Activated T-helper 9 cell treated with anti-CD3 and anti-CD28 coated beads, Interleukin-2, amount 50 U/mL, for 16 hours (primary cell): ENCODE results near the gene PYROXD2.

Source experiments
- DNase-seq: peaks from one replicate; pipeline ENCODE4 v3.0.0-alpha.2; 2020; ENCODE audit warnings: low read depth

The PYROXD2 gene

DNA sequence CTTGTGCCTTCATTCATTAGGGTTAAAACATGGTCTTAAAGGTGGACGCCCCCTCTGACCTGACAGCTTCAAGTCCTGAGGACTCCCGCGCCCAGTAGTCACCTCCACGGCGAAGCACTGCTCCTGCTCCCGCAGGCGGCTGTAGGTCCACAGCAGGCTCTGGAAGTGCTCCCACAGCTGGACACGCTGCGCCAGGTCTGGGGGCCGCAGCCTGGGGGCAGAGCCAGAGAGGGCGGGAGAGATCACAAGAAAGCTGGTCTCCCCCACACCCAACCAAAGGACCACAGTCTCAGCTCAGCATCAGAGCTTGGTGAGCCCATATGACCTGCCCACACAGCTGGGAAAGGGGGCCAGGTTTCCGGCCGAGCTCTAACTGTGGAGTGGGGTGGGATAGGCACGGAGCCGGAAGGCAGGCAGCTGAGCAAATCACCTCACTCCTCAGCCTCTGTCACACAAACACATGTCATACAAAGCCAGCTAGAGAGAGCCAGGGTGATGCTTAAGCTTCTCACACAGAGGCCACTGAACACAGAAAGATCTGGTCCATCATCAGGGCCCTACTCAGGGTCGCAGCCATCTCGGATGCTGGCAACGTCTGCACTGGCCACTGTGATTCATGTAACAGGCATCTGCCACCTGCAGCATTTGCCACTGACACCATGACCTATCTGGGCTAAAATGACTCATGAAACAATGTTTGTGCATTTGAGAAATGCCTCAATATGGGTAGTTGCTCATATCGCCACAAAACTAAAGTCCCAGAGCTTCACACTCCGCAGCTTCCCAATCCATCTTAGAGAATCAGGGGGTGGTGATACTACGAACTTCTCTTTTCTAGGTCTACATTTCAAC is 19.1 kb upstream of the PYROXD2 start:
- no peak for DNase-seq

GRCh38 chr10:98433371-98433770 is 18.4 kb upstream of the PYROXD2 start:
- no peak for DNase-seq

GRCh38 chr10:98432330-98432729 is 17.3 kb upstream of the PYROXD2 start:
- no peak for DNase-seq

DNA sequence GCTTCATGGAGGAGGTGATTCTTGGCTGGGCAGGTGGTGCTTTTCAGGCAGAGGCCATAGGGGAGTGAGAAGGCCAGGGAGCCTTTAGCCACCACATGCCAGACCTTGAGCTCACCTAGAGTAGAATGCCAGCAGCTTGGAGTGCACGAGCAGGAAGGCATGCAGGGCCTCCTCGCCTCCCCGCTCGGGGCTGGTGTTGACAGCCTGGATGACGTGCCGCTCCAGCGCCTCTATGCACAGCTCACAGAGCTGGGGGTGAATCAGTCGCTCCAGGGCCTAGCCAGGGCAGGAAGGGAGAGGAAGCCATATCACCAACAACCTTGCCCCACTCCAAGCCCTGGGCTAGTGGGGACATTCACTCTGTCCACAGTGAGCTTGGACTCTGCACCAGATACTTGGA is 16.0 kb upstream of the PYROXD2 start:
- no peak for DNase-seq

- DNase-seq, result no peak
Measured at GRCh38 chr10:98430427-98430826, 15.4 kb upstream of the PYROXD2 start.

DNA sequence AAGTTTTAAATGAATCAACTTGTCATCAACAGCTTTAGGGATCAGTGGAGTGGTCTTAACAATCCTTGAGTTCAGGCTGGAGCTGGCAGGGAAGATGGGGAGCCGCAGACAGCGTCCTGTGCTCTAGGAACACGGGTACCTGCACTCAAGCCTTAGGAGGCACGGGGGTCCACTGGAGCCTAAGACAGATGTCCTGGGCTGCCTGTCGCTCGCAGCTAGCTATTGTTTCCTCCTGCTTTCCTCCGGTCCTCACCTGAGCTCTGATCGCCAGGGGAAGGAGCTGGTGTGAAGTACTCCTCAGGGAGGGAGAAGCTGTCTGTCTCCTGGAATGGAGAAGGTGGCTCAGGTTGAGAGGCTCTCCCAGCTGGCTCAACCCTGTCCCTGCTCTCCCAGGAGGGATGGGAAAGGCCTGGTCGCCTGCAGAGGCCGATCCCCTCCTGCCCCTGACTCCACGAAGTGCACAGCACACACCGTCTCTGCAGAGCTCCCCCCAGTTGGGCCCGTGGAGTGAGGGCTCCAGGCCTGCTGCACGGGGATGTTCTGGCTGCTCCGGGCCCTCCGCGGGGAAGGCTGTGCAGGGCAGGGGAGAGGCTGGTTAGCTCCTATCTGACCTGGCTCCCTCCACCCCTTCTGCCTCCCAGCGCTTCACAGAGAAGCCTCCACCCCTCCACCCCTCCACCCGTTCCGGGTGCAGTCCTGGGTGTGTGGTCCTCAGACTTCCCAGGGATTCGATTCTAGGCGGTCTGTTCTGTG is 14.5 kb upstream of the PYROXD2 start:
- no peak for DNase-seq

DNA sequence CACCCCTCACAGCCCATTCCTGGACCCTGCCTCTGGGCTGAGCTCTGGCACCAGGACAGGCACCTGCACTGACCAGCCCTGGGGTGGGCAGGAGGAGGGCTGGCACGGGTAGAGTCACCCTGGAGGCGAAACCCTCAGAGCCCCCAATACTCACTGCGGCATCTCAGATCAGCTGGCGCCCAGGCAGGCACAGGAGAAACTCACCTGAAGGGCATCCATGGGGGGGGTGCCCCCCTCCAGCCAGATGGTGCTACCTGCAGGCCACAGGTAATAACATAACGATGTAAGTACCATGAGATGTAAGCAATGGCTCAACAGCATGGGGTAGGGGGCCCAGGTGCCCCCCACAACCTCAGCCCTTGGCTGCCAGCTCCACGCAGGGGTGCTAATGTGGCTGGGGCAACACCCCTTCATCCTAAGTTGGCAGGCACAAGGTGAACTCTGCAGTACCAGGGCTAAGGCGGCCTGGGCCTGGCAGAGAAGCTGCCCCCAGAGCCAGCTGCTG is 12.1 kb upstream of the PYROXD2 start:
- DNase-seq, result no peak

DNA sequence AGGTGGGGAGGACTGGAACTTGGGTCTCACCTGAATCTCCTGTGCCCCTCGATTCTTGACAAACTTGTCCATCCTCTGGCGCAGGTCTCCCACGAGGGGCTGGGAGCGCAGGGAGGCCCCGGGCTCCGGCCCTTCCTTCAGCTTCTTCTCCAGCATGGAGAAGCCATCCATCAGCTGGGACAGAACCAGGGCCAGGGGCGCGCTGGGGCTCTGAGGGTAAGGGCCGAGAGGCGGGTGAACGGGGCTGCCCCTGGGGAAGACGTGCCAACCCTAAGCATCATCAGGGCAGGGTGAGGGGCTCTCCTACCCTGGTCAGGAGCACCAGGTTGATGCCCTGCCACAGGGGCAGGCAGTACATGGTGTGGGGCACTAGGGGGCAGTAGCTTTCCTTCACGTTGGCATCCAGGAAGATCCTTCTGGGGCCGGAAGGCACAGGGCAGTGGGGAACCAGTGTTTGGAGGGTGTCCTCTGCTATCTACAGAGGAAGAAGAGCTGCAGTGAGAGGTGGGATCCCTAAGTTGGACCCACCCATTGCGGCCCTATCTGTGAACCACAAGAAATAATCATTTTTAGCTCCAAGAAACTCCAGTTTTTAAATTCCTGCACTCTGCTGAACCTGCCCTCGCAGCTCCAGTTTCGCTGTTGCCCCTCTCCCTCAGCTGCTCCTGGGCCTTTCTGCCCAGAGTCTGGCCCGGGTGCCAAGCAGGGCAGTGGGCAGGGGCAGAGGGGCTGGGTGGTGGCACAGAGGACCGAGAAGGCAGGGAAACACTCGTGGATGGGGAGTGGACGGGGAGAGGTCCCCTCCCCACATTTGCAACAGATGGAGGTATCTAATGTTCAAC is 10.8 kb upstream of the PYROXD2 start:
- no peak for DNase-seq

DNA sequence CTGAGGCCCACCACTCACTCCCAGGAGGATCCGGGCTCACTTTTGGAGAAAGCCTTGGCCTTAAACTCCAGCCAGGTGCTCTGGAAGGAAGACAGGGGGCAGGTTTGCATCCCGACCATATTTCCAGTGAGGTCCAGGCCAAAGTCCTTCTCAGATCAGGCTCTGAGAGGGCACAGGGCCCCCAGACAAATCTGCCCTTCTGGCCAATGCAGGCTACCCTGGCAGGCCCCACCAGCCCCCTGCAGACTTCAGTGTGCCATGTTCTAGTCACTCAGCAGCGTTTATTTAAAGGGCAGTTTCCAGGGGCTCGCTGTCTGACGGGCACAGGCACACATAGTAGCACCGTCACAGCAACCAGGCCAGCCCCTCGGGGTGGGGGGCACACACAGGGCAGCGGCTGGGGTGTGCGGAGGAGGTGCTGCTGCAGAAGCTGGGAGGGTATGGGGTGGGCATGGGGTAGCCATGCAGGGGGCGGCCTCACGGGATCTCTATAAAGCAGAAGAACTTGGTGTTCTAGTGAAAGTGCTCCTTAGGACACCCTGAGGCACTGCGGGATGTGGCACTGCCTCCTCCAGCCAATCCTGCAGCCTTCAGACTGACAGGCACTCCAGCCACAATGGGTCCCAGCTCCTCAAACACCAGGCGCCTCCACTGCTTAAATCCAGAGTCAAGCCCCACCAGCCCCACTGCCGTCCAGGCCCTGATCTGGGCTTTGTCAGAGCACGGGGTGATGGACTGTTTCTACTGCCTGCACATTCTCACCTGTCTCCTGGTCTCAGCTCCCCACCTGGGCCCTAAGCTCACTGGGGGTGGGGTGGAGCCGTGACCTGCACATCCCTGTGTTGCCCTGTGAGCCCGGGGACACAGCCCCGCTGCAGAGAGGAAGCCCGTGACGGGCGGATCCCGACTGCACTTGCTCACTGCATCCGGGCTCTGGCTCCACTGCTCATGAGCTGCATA is 9.6 kb upstream of the PYROXD2 start:
- DNase-seq, result no peak

DNA sequence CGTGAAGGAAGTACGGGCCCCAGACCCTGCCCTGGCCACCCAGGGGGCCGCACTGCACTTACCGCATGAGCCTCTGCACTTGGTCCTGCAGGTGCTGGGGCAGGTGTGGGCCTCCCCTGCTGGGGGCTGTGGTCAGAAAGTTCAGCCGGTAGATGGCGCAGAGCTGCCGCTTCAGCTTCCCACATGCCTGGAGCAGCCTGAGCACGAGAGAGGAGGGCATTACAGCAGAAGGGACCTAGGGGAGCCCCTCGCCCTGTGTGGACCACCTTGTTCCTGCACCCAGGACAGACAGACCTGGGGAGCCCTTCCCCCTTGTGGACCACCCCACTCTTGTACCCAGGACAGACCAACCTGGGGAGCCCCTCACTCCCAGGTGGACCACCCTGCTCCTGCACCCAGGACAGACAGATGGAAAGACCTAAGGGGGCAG is 8.7 kb upstream of the PYROXD2 start:
- no peak for DNase-seq

DNA sequence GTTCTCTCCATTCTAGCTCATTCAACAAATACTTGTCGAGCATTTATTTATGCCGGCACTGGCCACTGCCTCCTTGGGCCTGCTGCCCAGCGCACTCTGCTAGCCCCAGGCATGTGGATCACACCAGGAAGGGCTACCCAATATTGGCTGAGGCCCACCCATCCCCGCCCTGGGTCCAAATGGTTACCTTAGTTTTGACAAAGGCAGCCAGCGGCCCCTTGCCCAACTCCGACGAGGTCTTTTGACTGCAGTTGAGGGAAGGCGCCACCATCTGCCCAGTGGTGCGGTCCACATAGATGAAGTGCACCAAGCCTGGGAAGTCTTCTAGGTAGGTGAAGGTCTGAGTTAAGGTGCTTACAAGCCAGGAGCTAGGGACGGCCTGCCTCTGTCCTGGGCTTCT is 7.2 kb upstream of the PYROXD2 start:
- DNase-seq, result no peak

DNA sequence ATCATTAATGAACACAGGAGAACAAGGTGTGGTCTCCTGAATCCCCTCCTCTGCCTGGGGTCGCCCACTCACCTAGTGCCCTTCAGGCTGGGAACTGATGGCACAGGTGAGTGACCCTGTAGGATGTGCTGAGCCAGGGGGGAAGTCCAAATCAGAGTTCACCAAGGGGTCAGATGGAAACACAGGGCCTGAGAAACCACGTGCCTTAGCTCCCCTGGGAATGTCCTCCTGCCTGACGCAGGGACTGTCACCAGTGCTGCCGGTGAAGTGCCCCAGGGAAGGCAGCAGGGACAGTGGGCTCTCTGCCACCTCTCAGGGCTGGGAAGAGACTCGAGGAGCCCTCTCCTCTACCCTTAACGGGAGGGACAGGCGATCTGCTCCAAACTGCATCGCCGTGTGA is 5.8 kb upstream of the PYROXD2 start:
- no peak for DNase-seq

DNA sequence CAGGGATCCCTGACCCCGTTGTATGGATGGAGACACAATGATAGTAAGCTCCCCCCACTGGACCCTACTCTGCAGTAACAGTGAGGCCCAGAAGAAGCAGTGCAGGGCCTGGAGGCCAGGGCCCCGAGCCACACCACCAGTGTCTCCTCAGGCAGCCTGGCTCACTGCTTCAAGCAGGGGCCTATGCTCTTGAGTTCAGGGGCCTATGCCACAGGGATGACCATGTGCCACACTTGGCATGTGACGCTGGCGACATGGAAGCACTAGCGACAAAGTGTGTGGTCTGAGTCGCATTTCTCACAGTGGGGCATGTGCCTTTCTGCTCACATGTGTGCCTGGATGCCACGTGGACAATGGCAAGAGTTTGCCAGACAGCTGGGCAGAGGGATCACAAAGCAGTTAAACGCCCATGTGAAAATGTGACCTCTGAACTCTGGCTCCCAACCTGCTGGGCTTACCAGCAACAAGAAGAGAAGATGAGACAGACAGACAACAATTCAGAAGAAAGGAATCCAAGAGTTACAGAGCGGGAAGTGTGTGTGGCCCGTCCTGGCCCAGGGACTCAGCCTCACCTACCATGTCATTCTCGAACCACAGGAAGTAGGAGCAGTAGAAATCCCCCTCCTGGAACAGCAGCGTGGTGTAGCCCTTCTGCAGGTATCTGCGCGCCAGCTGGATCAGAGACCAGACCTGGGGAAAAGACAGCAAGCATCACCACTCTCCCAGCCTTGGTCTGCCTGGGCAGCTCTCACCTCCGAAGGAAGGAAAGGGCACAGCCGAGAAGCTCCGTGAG is 4.7 kb upstream of the PYROXD2 start:
- DNase-seq, result no peak

GRCh38 chr10:98418665-98419468 is 3.9 kb upstream of the PYROXD2 start:
- no peak for DNase-seq

DNA sequence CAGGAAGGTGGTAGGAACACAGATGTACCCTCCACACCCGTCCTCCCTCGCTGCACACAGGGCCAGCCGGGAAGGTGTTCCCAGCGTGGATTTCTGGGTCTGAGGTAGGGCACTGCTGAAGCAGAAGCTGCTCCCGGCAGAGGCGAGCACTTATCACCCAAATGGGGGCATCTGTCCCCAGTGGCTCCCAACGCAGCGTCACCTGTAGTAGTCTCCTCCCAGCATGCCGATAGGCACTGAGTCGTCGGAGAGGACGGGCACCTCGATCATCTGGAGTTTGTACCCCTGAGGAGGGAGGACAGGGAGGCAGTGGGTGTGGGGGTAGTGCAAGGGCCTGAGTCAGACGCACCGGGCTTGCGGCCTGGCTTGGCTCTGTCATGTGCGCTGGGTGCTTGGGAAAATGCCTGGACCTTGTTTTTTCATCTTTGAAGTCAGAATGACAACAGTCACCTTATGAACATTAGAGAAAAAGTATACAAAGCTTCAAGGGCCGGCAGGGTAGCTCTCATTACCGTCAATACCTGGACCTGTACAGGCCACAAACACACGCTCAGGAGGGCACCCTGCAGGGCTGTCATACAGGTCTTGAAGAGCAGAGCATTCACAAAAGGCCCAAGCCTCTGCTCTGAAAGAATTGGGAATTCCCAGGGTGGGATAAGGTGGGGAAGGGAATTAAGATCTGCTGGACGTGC is 3.1 kb upstream of the PYROXD2 start:
- no peak for DNase-seq

GRCh38 chr10:98417481-98417959 is 2.5 kb upstream of the PYROXD2 start:
- no peak for DNase-seq

- DNase-seq, result no peak
Measured at GRCh38 chr10:98416606-98417388, 1.8 kb upstream of the PYROXD2 start.

DNA sequence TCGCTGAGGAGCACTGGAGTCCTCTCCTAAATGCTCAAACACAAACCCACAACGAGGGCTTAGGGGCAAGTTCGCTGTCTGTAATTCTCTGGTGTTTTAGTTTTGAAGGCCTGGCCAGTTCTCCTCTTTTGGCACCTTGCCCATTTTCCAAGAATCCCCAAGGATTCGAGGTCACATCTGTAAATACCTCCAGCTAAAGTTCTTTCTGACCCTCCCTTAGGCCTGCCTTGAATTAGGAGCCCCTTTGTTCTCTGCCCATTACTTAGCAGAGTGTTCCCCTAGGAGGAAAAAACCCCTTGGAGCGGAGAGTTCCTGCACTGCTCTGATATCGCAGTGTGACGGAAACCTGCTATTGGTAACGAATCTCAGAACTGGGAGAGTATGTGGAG is 743 bp upstream of the PYROXD2 start:
- DNase-seq, result no peak
